D721Med (cell line): ENCODE measurements around the gene NAP1L5.

Experiments
- DNase-seq: peaks from one replicate; pipeline ENCODE4 v3.0.0; 2011; ENCODE audit warnings: low spot score; ENCODE audit not compliant: insufficient read length
- FAIRE-seq: peaks from 2 replicates; lab custom pipeline; 2011; peaks lifted over from hg19 to GRCh38; lab: Jason Lieb, UNC
- CTCF ChIP-seq: IDR thresholded peaks from 2 replicates; pipeline ENCODE4 v1.5.1; 2012; ENCODE audit warnings: mild to moderate bottlenecking, control low read depth; ENCODE audit not compliant: insufficient read depth; ENCODE audit errors: missing control alignments

NAP1L5 gene

GRCh38 chr4:88743696-88744095 lies 46.1 kb upstream of the NAP1L5 start:
- FAIRE-seq: no peak
- no peak for DNase-seq
- no peak for TF ChIP-seq CTCF

GRCh38 chr4:88742561-88742960 lies 44.9 kb upstream of the NAP1L5 start:
- TF ChIP-seq CTCF: no peak
- DNase-seq (no peak), FAIRE-seq (no peak)

- FAIRE-seq (no peak), DNase-seq (no peak)
- no peak for TF ChIP-seq CTCF
Measured at GRCh38 chr4:88738180-88738579, 40.6 kb upstream of the NAP1L5 start.

GRCh38 chr4:88737307-88737941 lies 39.8 kb upstream of the NAP1L5 start:
- FAIRE-seq (no peak), DNase-seq (no peak)

GRCh38 chr4:88736264-88736663 lies 38.6 kb upstream of the NAP1L5 start:
- no peak for TF ChIP-seq CTCF
- DNase-seq: no peak
- no peak for FAIRE-seq

More at GRCh38 chr4:88737307-88737941, 39.8 kb upstream of the NAP1L5 start:
- TF ChIP-seq CTCF: no peak

- FAIRE-seq (no peak), DNase-seq (no peak)
- TF ChIP-seq CTCF: no peak
Measured at GRCh38 chr4:88735564-88735963, 37.9 kb upstream of the NAP1L5 start.

- TF ChIP-seq CTCF: no peak
- no peak for DNase-seq
- FAIRE-seq: no peak
Measured at GRCh38 chr4:88734403-88734949, 36.8 kb upstream of the NAP1L5 start.
